Measurements from ENCODE around the gene SRXN1. TPM values are rescaled to one million over a fixed set of nuclear protein-coding genes. Genes with fewer than 3 reads are reported as not detected.

SRXN1 gene
- total RNA-seq, 1 donor from 2014 or later: 17.7 TPM

- H3K4me1 ChIP-seq (ENCODE audit: insufficient read depth, low read length): peaks cover 3% of the 10 kb centered on the region
- peaks cover 12% of the 10 kb centered on the region for H3K9me3 ChIP-seq (ENCODE audit: insufficient read depth, low read depth, low read length)
- DNase-seq (ENCODE audit: low read depth): no peak
- no peak overlapping the region for H3K27ac Mint-ChIP-seq (ENCODE audit: unreplicated experiment)
- H3K4me1 Mint-ChIP-seq (ENCODE audit: low read depth, unreplicated experiment): peaks cover 7% of the 10 kb centered on the region
- FAIRE-seq: no peak
- H3K27me3 ChIP-seq (ENCODE audit: insufficient read depth, low read length): peaks cover 10% of the 10 kb centered on the region
- no peak overlapping the region for H3K27ac ChIP-seq (ENCODE audit: low read depth, low read length)
- no peak overlapping the region for H2AFZ ChIP-seq (ENCODE audit: low read depth, low read length)
- H3K27me3 Mint-ChIP-seq (ENCODE audit: low read depth, unreplicated experiment): peaks cover 24% of the 10 kb centered on the region
- H3K4me3 ChIP-seq (ENCODE audit: insufficient read depth, low read depth, low read length): no peak overlapping the region
- TF ChIP-seq EZH2 (IDR thresholded peaks at IDR 0.05; ENCODE audit: insufficient read depth, low read length): no peak
- no peak for TF ChIP-seq CTCF (IDR thresholded peaks at IDR 0.05; ENCODE audit: insufficient read depth, low read depth, low read length)
- no peak overlapping the region for H3K4me2 ChIP-seq (ENCODE audit: low read length)
- no peaks in the 10 kb centered on the region for H3K36me3 Mint-ChIP-seq (ENCODE audit: low read depth, unreplicated experiment)
- H4K20me1 ChIP-seq (ENCODE audit: insufficient read depth, low read length): no peaks in the 10 kb centered on the region
- H3K79me2 ChIP-seq (ENCODE audit: insufficient read depth, low read length): no peaks in the 10 kb centered on the region
- H3K9ac ChIP-seq (ENCODE audit: low read length): no peak overlapping the region
- H3K36me3 ChIP-seq (ENCODE audit: insufficient read depth, low read length): no peaks in the 10 kb centered on the region
- no peak overlapping the region for H3K4me3 Mint-ChIP-seq (ENCODE audit: unreplicated experiment)
- peaks cover 20% of the 10 kb centered on the region for H3K9me3 Mint-ChIP-seq (ENCODE audit: unreplicated experiment)
These were observed 30.8 kb downstream of the SRXN1 start for GRCh38 chr20:622161-622560.

GRCh38 chr20:621125-621756 lies 31.8 kb downstream of the SRXN1 start:
- H3K4me3 Mint-ChIP-seq (ENCODE audit: unreplicated experiment): peak overlapping the region; percentile 51
- peaks cover 20% of the 10 kb centered on the region for H3K9me3 Mint-ChIP-seq (ENCODE audit: unreplicated experiment)
- H2AFZ ChIP-seq (ENCODE audit: low read depth, low read length): no peak overlapping the region
- FAIRE-seq (no peak), DNase-seq (ENCODE audit: low read depth) (peak; percentile 7)
- no peaks in the 10 kb centered on the region for H3K79me2 ChIP-seq (ENCODE audit: insufficient read depth, low read length)
- no peak overlapping the region for H3K9ac ChIP-seq (ENCODE audit: low read length)
- H3K4me3 ChIP-seq (ENCODE audit: insufficient read depth, low read depth, low read length): no peak overlapping the region
- peaks cover 12% of the 10 kb centered on the region for H3K9me3 ChIP-seq (ENCODE audit: insufficient read depth, low read depth, low read length)
- H3K4me1 Mint-ChIP-seq (ENCODE audit: low read depth, unreplicated experiment): peaks cover 7% of the 10 kb centered on the region
- no peak overlapping the region for H3K27ac ChIP-seq (ENCODE audit: low read depth, low read length)
- TF ChIP-seq EZH2 (IDR thresholded peaks at IDR 0.05; ENCODE audit: insufficient read depth, low read length): no peak
- no peak for TF ChIP-seq CTCF (IDR thresholded peaks at IDR 0.05; ENCODE audit: insufficient read depth, low read depth, low read length)
- H3K4me2 ChIP-seq (ENCODE audit: low read length): no peak overlapping the region
- peaks cover 20% of the 10 kb centered on the region for H3K27me3 Mint-ChIP-seq (ENCODE audit: low read depth, unreplicated experiment)
- peaks cover 7% of the 10 kb centered on the region for H3K27me3 ChIP-seq (ENCODE audit: insufficient read depth, low read length)
- no peaks in the 10 kb centered on the region for H4K20me1 ChIP-seq (ENCODE audit: insufficient read depth, low read length)
- no peaks in the 10 kb centered on the region for H3K36me3 ChIP-seq (ENCODE audit: insufficient read depth, low read length)
- no peaks in the 10 kb centered on the region for H3K36me3 Mint-ChIP-seq (ENCODE audit: low read depth, unreplicated experiment)
- peaks cover 3% of the 10 kb centered on the region for H3K4me1 ChIP-seq (ENCODE audit: insufficient read depth, low read length)
- peak overlapping the region; percentile 35 for H3K27ac Mint-ChIP-seq (ENCODE audit: unreplicated experiment)

GRCh38 chr20:620246-620645 lies 32.8 kb downstream of the SRXN1 start:
- Histone ChIP-seq H3K27ac (ENCODE audit: low read depth, low read length) (no peak overlapping the region), H4K20me1 (ENCODE audit: insufficient read depth, low read length) (no peaks in the 10 kb centered on the region), H3K4me1 (ENCODE audit: insufficient read depth, low read length) (peaks cover 3% of the 10 kb centered on the region), H3K4me3 (ENCODE audit: insufficient read depth, low read depth, low read length) (no peak overlapping the region), H3K36me3 (ENCODE audit: insufficient read depth, low read length) (no peaks in the 10 kb centered on the region), H2AFZ (ENCODE audit: low read depth, low read length) (no peak overlapping the region), H3K79me2 (ENCODE audit: insufficient read depth, low read length) (no peaks in the 10 kb centered on the region), H3K27me3 (ENCODE audit: insufficient read depth, low read length) (peaks cover 4% of the 10 kb centered on the region), H3K9ac (ENCODE audit: low read length) (no peak overlapping the region), H3K9me3 (ENCODE audit: insufficient read depth, low read depth, low read length) (peaks cover 12% of the 10 kb centered on the region), H3K4me2 (ENCODE audit: low read length) (no peak overlapping the region)
- Mint-ChIP-seq H3K36me3 (ENCODE audit: low read depth, unreplicated experiment) (no peaks in the 10 kb centered on the region), H3K4me1 (ENCODE audit: low read depth, unreplicated experiment) (peaks cover 7% of the 10 kb centered on the region), H3K27me3 (ENCODE audit: low read depth, unreplicated experiment) (peaks cover 13% of the 10 kb centered on the region), H3K9me3 (ENCODE audit: unreplicated experiment) (peaks cover 20% of the 10 kb centered on the region), H3K27ac (ENCODE audit: unreplicated experiment) (no peak overlapping the region), H3K4me3 (ENCODE audit: unreplicated experiment) (no peak overlapping the region)
- TF ChIP-seq CTCF (IDR thresholded peaks at IDR 0.05; ENCODE audit: insufficient read depth, low read depth, low read length) (no peak), EZH2 (IDR thresholded peaks at IDR 0.05; ENCODE audit: insufficient read depth, low read length) (no peak)
- DNase-seq (ENCODE audit: low read depth): no peak
- no peak for FAIRE-seq
